BJ (cell line): ENCODE results near the gene OR2V2. TPM values are rescaled to one million over a fixed set of nuclear protein-coding genes. Genes with fewer than 3 reads are reported as not detected.

ENCODE experiments used
- CTCF ChIA-PET: fragments of 350-600 bp; formaldehyde crosslinking; extraction: SDS; loops from one replicate; lab custom pipeline; 2021; ENCODE audit warnings: antibody characterized with exemption, inconsistent platforms; lab: Yijun Ruan, JAX
- POLR2A ChIA-PET: fragments of 300-600 bp; sonication (Branson Sonifier 250); formaldehyde crosslinking; extraction: SDS; loops from one replicate; lab custom pipeline; 2021; ENCODE audit warnings: antibody characterized with exemption; lab: Charles Lee
- DNase-seq: peaks from one replicate; pipeline ENCODE4 v3.0.0-alpha.2; 2011; ENCODE audit warnings: low read depth
- H3K27me3 ChIP-seq: 2 replicates; pipeline ENCODE4 v1.6.0; 2011; ENCODE audit warnings: low read length; ENCODE audit not compliant: control insufficient read depth, insufficient read depth
- H3K36me3 ChIP-seq: 2 replicates; pipeline ENCODE4 v1.5.1; 2011; ENCODE audit warnings: low read length; ENCODE audit not compliant: control insufficient read depth, insufficient read depth
- H3K4me3 ChIP-seq: 2 replicates; pipeline ENCODE4 v1.5.1; 2011; ENCODE audit warnings: low read depth, mild to moderate bottlenecking, control low read depth, low read length
- polyA plus RNA-seq: library from polyadenylated mRNA; depleted of rRNA; stranded (reverse); fragments of >200 nt; gene quantifications from 2 replicates; pipeline ENCODE4 v1.2.3, GENCODE V29; 2011
- TF ChIP-seq, protein P1 (sequence below): IDR thresholded peaks from 2 replicates; pipeline ENCODE4 v1.5.1; 2011; ENCODE audit warnings: low read depth, mild to moderate bottlenecking, control low read depth, inconsistent platforms, low read length, moderate library complexity; ENCODE audit not compliant: insufficient read depth

The OR2V2 gene
- polyA plus RNA-seq, 1 experiment = not detected

DNA sequence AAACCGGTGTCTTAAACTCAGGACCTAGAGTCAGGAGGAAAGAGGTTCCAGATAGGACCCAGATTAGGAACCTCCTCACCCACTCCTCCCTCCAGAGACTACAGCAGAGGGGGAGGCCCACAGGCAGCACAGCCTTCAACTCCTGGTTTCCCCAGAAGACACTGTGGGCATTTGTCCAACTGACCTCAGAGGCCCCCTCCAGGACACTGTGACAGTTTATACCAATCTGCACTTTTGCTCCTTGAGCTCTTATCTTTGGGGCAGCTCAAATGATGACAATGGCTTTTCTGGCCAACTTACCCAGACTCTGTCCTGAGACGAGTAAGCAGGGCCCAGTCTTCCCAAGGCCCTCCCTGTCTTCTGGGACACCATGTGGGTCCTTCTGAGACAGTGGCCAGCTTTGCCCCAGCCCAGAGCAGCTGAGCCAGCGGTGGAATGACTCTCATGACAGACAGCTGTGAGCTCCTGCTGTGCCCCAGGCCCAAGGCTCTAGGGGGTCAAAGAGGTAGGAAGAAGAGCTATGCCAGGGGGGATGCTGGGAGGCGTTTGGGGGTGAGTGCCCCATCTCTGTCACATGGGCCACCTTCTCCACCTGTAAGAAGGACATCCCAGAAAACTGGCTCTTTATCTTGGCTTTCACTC lies 14.3 kb downstream of the OR2V2 start:
- CTCF ChIA-PET = interaction anchor here (0.9 to 1.0 kb wide), 2 partner anchors 23 to 85 kb away, joined by 5 to 6 read pairs; no protein-coding TSS in a partner anchor
- Histone ChIP-seq H3K4me3 (no peak overlapping the region; the same call in 1 of the 2 replicates), H3K36me3 (no peaks in the 10 kb centered on the region), H3K27me3 (peaks cover 2% of the 10 kb centered on the region; the same call in 1 of the 2 replicates)
- no peak for DNase-seq
- POLR2A ChIA-PET = no interaction called here
- TF ChIP-seq, protein P1, sequence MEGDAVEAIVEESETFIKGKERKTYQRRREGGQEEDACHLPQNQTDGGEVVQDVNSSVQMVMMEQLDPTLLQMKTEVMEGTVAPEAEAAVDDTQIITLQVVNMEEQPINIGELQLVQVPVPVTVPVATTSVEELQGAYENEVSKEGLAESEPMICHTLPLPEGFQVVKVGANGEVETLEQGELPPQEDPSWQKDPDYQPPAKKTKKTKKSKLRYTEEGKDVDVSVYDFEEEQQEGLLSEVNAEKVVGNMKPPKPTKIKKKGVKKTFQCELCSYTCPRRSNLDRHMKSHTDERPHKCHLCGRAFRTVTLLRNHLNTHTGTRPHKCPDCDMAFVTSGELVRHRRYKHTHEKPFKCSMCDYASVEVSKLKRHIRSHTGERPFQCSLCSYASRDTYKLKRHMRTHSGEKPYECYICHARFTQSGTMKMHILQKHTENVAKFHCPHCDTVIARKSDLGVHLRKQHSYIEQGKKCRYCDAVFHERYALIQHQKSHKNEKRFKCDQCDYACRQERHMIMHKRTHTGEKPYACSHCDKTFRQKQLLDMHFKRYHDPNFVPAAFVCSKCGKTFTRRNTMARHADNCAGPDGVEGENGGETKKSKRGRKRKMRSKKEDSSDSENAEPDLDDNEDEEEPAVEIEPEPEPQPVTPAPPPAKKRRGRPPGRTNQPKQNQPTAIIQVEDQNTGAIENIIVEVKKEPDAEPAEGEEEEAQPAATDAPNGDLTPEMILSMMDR = no peak

DNA sequence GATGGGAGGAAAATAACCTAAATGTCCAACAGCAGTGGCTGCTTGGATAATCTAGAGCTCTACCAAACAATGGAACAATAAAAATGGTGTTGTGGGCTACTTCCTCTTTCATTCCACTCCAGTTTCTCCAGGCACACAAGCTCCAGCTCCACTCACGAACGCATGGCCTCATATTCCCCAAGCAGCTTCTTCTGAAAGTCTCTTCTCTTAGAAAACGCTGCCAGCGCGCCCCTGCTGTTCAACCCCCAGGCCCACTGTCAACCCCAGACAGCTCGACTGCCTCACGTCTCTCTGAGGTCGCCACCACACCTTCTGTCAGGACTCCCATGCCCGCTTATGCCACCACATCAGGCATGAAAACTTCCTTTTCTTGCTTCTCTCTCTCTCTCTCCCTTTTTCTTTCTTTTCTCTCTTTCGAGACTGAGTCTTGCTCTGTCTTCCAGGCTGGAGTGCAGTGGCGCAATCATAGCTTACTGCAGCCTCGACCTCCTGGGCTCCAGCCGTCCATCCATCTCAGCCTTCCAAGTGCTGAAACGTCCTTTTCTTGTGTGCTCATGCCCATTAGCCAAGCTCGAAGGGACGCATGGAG lies 16.2 kb downstream of the OR2V2 start:
- Histone ChIP-seq H3K27me3 (no peaks in the 10 kb centered on the region), H3K36me3 (no peaks in the 10 kb centered on the region), H3K4me3 (no peak overlapping the region)
- TF ChIP-seq, protein P1 = no peak
- POLR2A ChIA-PET = no interaction called here
- DNase-seq = no peak
- CTCF ChIA-PET = interaction anchor here (0.6 to 0.9 kb wide), 2 partner anchors 21 to 445 kb away, joined by 3 to 5 read pairs; no protein-coding TSS in a partner anchor

DNA sequence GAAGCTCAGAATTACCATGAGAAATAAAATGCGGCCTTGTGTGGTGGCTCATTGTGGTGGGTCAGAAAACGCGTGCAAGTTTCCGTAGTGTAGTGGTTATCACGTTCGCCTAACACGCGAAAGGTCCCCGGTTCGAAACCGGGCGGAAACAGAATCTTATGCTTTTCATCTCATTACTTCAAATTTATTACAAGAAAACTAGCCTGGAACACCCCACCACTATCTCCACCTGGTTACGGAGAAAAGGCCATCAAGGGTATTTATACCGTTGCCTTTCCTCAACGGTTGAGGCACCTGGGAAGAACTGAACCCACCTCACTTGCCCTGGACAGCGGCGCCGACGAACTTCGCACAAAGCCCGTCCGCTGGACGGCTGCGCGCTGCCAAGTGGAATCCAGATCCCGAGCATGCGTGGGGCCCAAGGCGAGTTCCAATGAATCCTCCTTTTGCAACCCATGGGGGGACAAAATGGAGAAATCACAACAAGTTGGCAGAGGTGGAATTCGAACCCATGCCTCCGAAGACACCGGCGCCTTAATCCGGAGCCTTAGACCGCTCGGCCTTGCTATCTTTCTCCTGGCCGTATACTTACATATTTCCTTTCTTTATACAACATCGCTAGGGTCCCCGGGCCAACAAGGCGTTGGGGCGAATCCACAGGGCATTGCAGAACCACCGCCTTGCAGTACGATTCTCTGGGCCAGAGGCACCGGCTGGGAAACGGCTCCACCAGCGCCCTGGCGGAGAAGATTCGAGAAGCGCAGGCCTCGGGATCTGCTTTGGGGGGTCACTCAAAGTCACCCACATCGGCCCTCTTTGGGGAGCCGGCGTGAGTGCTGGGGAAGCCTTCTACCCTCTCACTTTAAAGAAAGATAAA lies 16.9 kb downstream of the OR2V2 start:
- POLR2A ChIA-PET = no interaction called here
- DNase-seq = no peak
- Histone ChIP-seq H3K36me3 (no peaks in the 10 kb centered on the region), H3K4me3 (no peak overlapping the region), H3K27me3 (no peaks in the 10 kb centered on the region)
- TF ChIP-seq, protein P1 = no peak
- CTCF ChIA-PET = no interaction called here

DNA sequence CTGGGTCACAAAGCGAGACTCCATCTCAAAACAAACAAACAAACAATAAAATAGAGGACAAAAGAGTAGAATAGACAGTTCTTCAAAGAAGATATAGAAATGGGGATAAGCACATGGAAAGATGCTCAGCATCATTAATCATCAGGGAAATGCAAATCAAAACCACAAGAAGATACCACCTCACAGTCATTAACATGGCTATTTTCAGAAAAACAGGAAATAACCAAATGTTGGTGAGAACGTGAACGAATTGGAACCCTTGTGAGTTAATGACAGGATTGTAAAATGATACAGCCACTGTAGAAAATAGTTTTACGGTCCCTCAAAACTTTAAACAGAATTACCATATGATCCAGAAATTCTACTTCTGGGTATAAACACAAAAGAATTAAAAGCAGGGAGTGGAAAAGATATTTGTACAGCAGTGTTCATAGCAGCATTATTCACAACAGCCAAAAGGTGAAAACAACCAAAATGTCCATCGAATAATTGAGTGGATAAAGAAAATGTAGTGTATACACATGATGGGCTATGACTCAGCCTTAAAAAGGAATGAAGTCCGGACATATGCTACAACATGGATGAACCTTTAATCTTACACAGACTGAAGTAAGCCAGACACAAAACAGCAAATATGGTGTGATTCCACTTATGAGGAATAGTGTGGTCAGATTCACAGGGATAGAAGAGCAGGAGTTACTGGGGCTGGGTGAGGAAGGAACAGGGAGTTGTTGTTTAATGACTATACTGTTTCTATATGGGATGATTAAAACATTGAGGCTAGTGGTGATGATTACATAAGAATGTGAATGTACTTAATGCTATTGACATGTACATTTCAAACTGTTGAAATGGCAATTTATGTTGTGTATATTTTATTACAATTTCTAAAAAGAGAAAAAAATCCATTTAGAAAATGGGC lies 19.7 kb downstream of the OR2V2 start:
- POLR2A ChIA-PET = no interaction called here
- DNase-seq = no peak

More for the DNA sequence above, 19.7 kb downstream of the OR2V2 start:
- Histone ChIP-seq H3K4me3 (no peak overlapping the region), H3K36me3 (no peaks in the 10 kb centered on the region), H3K27me3 (no peaks in the 10 kb centered on the region)
- TF ChIP-seq, protein P1 = no peak
- CTCF ChIA-PET = interaction anchor here (0.6 to 1.5 kb wide), 6 partner anchors 17 to 108 kb away, joined by 3 to 5 read pairs (median 3); no protein-coding TSS in a partner anchor
